Muscle of leg (tissue), 11 donors: ENCODE measurements around the gene CMIP. TPM values are rescaled to one million over a fixed set of nuclear protein-coding genes. Genes with fewer than 3 reads are reported as not detected.
A peak's percentile ranks its signal among the peaks of the same experiment; 100 is the strongest.

Source experiments
- DNase-seq: peaks from one replicate; pipeline ENCODE4 v3.0.0; 2013
- H3K27ac ChIP-seq: one replicate; pipeline ENCODE4 v1.5.1; 2013; ENCODE audit warnings: mild to moderate bottlenecking, low read length, control low read depth
- H3K27me3 ChIP-seq: one replicate; pipeline ENCODE4 v1.6.1; 2013; ENCODE audit warnings: low read length; ENCODE audit not compliant: control insufficient read depth, insufficient read depth
- H3K36me3 ChIP-seq: one replicate; pipeline ENCODE4 v1.6.1; 2013; ENCODE audit warnings: low read length; ENCODE audit not compliant: control insufficient read depth, insufficient read depth
- H3K4me1 ChIP-seq: one replicate; pipeline ENCODE4 v1.6.1; 2013; ENCODE audit warnings: low read length; ENCODE audit not compliant: control insufficient read depth, insufficient read depth
- H3K4me3 ChIP-seq: one replicate; pipeline ENCODE4 v1.5.1; 2013; ENCODE audit warnings: low read length, control low read depth
- H3K9me3 ChIP-seq: replicated peaks from 2 replicates; pipeline ENCODE4 v1.6.1; 2013; ENCODE audit warnings: low read depth, low read length; ENCODE audit not compliant: control insufficient read depth
- WGBS: methylation state at CpG from one replicate; pipeline ENCODE4 v1.1.5; 2013; ENCODE audit warnings: missing lambda C conversion rate; ENCODE audit not compliant: insufficient coverage; 5-methylcytosine and 5-hydroxymethylcytosine counted together
- polyA plus RNA-seq, 8 donors: library from polyadenylated mRNA; unstranded; fragments of 120-200 nt; gene quantifications; one replicate each; pipeline versions ENCODE4 v1.2.1 to v1.2.3, GENCODE V29; 2013; ENCODE audit warnings: inconsistent platforms in 1 of 8, low replicate concordance in 1 of 8; ENCODE audit not compliant: insufficient read length in 8 of 8, insufficient read depth in 1 of 8
- total RNA-seq: library from RNA; stranded (reverse); fragments of 120-200 nt; gene quantifications from one replicate; pipeline ENCODE4 v1.2.4, GENCODE V29; 2013

The CMIP gene
- total and polyA plus RNA-seq, 9 donors: 5.5 to 24.3 (median 18.8) TPM

DNA sequence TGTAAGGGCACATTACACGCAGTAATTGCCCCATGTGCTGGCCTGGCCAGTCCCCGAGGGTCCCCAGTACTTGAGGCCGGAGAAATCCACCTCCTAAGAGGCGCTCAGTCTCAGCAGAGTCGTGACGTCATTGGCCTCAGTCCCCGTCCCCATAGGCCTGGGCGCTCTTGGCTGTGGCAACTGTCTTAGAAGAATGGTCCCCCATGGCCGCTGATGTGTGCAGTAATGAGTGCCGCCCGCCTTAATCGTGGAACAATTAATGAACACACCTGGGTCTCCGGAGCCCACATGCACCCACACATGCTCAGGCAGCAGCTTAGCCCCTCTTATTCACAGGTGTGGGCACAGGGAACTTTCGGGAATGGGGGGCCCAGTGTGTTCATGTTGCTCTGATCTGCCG, 248.0 kb downstream of the CMIP start:
- Histone ChIP-seq H3K27ac (no peak overlapping the region), H3K36me3 (peaks cover 39% of the 10 kb centered on the region)

DNA sequence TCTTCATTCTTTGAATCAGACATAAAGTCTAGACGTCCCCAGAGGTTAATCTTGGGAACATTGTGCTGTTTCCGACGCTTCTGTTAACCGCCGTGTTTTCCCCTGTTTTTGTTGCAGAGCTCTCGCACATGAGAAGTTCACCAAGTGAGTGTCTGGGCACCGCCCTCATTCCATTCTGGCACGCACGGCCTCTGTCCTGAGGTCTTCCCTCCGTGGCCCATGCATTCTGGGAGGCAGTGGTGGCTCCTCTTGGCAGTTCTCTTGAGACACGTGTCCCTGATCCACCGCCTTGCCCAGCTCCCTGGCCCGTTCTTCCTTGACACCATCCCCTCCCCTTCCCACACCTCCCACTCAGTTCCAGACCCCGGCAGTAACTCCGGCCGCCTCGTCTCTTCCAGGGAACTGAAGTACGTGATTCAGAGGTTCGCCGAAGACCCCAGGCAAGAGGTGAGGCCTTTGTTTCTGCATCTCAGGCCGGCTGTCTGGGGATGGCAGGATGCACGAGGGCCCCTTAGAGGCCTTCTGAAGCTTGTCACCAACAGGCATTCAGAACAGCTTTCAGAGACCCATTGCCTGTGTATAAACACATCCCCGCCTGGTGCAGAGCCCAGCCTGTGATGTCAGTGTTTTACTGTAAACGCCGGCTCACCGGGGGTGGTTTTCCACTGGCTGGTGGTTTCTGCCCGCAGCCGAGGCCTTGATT, 248.6 kb downstream of the CMIP start:
- Histone ChIP-seq H3K4me3 (no peak overlapping the region), H3K27me3 (no peaks in the 10 kb centered on the region), H3K9me3 (no peaks in the 10 kb centered on the region), H3K4me1 (peaks cover 57% of the 10 kb centered on the region), H3K27ac (peak overlapping the region; percentile 55), H3K36me3 (peaks cover 43% of the 10 kb centered on the region)
- 75% methylated on average over 27 of the region's 28 CpGs for WGBS
- DNase-seq: no peak

More for the DNA sequence above, 248.0 kb downstream of the CMIP start:
- H3K27me3 ChIP-seq: no peaks in the 10 kb centered on the region
- 94% methylated on average over 13 of the region's 15 CpGs for WGBS
- H3K9me3 ChIP-seq: no peaks in the 10 kb centered on the region
- DNase-seq: no peak
- no peak overlapping the region for H3K4me3 ChIP-seq
- H3K4me1 ChIP-seq: peaks cover 51% of the 10 kb centered on the region

DNA sequence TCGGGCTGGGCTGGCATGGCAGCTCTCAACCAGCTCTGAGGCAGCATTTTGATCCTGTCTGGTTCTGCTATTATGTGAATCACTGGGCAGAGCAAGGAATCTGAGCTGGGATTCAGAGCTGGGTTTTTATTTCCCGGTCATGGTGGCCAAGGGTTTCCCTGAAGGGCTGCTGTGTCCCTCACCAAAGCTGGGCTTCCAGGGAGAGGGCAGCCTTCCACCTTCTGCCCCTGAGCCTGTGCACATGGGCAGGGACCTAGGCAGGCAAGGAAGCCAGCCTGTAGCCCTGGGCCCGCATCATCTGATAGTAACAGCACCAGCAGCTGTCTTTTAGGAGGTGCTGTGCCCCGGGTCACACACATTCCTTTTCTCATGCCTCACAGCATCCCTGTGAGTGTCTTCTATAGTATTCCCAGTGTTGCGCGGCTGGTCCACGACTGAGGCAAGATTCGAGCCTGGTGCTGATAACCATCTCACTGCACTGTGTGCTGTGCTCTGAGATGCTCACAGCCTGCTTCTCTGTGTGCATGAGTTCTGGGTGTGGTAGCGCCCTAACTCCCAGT, 249.2 kb downstream of the CMIP start:
- no peaks in the 10 kb centered on the region for H3K9me3 ChIP-seq
- WGBS: 93% methylated on average over 9 of the region's 9 CpGs
- no peak overlapping the region for H3K4me3 ChIP-seq
- DNase-seq: no peak
- peak overlapping the region; percentile 55 for H3K27ac ChIP-seq
- no peaks in the 10 kb centered on the region for H3K27me3 ChIP-seq
- peaks cover 46% of the 10 kb centered on the region for H3K36me3 ChIP-seq
- peaks cover 61% of the 10 kb centered on the region for H3K4me1 ChIP-seq

DNA sequence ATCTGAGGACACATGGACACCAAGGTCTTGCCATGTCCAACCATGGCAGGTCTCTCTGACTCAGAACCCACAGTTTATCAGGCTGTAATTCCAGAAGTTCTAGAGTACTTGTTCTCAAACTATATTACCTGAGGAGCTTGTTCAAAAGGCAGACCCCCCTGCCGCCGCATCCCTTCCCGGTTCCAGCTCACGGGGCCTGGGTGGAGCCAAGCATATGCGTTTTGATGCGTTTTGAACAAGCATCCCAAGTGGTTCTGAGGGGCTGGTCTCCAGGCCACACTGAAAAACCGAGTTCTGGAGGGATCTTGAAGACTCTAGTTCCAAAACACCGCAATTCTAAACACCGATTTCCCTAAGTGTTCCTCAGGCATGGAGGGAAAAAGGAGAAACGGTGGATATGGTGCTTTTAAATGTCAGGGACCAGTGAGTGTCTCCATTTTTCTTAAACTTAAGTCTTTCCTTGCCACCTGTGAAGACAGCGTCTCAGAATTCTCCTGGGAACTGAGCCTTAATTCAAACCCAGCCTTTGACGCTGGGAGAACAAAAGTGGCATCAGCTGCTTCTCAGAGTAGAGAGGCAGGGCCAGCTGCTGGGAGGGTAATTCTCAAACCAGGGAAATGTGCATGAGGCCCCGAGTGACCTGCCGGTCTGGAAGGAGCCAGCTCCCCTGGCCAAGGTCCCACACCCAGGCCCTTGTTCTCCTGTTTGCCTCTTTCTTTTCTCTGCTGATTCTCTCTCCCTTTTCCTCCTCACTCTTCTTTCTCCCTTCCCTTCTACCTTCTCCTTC, 250.1 kb downstream of the CMIP start:
- H3K27ac ChIP-seq: peak overlapping the region; percentile 56
- H3K36me3 ChIP-seq: peaks cover 48% of the 10 kb centered on the region
- 54% methylated on average over 9 of the region's 14 CpGs for WGBS
- peaks cover 61% of the 10 kb centered on the region for H3K4me1 ChIP-seq
- H3K27me3 ChIP-seq: no peaks in the 10 kb centered on the region
- no peaks in the 10 kb centered on the region for H3K9me3 ChIP-seq
- peak; percentile 80 for DNase-seq
- H3K4me3 ChIP-seq: no peak overlapping the region

DNA sequence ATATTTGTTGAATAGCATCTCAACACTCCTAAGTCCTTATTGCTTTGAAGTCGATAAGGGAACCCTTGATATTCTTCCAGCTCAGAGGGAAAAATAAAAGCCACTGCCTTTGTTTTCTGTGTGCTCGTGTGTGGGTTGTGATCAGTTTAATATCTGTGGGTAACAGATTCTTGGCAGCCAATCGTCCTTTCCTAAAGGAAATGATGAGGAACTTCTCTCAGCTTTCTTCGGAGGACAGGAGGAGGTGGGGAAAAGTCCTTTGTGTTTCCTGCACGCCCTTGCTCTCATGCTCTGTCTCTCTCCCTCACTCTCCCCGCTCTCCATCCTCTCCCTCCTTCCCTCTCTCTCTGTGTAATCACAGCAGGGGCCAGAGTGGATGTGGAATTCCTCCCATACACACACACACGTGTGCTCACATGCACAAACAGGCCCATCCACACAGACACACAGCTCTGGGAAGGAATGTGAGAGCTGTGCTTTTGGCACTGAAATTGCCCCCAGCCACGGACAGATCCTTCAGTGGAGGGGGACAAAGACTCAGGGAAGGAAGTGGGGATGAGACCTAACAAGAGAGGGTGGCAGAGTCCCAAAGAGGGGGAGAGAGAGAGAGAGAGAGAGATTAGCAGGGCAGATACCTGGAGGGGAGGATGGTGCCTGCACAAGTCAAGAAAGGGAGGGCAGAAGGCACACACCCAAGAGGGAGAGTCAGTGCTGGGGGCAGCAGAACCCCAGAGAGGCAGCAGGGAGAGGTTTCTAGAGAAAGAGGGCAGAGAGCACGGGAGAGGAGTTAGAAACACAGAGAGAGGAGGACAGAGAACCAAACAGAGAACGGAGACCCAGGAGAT, 250.9 kb downstream of the CMIP start:
- DNase-seq: peak; percentile 59
- Histone ChIP-seq H3K9me3 (no peaks in the 10 kb centered on the region), H3K27me3 (no peaks in the 10 kb centered on the region), H3K27ac (peak overlapping the region; percentile 56), H3K4me1 (peaks cover 61% of the 10 kb centered on the region), H3K4me3 (no peak overlapping the region), H3K36me3 (peaks cover 54% of the 10 kb centered on the region)
- 50% methylated on average over 3 of the region's 10 CpGs for WGBS

DNA sequence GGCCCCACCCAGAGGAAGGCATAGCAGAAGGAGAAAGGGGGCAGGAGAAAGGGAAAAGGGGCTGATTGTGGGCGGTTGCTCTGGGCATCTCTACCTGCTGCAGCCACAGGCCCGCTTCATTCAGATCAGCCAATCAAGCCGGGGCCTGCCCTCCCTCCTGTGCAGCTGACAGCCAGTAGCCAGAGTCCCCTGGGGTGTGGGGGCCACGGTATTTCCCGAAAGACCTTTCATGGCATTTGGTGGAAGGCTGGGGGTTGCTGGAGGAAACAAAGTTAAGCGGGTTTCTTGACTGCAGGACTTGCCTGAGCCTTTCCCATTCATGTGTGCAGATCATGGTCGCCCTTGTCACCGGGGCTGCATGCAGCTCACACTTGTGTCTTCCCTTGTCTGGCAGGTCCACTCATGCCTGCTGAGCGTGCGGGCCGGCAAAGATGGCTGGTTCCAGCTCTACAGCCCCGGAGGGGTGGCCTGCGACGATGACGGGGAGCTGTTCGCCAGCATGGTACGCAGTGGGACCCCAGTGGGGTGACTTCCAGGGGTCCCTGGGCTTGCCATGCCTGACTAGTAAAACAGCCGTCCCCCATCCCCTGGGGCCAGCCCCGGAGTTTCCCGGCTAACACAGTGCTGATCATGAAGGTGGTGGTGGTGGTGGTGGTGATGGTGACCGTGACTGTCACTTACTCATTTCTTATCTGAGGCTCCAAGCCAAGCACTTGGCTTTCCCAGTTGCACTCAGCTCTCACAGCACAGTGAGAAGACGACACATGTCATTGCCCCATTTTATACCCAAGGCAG, 251.8 kb downstream of the CMIP start:
- Histone ChIP-seq H3K4me3 (no peak overlapping the region), H3K27ac (peak overlapping the region; percentile 82), H3K9me3 (no peaks in the 10 kb centered on the region), H3K36me3 (peaks cover 58% of the 10 kb centered on the region), H3K27me3 (no peaks in the 10 kb centered on the region), H3K4me1 (peaks cover 61% of the 10 kb centered on the region)
- WGBS: 93% methylated on average over 14 of the region's 22 CpGs
- no peak for DNase-seq

DNA sequence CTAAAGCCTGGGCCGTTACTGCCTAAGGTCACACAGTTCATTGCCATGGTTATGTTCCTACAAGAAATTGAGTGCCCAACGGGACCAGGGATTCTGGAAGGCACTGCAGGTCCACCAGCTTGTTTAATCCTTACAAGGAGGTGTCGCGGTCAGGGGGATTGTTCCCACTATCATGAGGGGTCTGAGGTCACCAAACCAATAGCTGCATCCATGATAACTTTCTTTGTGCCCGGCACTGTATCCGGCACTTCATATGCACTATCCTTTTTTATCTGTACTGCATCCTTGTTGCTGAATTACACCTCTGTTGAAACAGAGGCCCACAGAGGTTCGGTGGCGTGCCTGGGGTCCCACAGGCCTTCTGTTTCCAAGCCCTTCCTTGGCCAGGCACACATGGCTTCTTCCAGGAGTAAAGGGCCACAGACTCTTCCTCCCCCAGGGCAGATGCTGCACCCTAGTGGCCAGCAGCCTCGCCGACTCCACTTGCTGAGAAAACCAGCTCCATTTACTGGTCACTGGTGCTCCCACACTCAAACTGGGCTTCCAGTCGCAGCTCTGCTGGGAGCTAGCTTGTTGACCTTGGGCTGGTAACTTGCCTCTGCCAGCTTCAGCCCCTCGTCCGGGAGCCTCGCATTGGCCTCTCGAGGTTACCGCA, 252.5 kb downstream of the CMIP start:
- H3K27ac ChIP-seq: peak overlapping the region; percentile 82
- DNase-seq: no peak
- H3K4me1 ChIP-seq: peaks cover 61% of the 10 kb centered on the region
- H3K4me3 ChIP-seq: no peak overlapping the region
- no peaks in the 10 kb centered on the region for H3K9me3 ChIP-seq
- H3K36me3 ChIP-seq: peaks cover 58% of the 10 kb centered on the region
- WGBS: 81% methylated on average over 16 of the region's 16 CpGs
- H3K27me3 ChIP-seq: no peaks in the 10 kb centered on the region

DNA sequence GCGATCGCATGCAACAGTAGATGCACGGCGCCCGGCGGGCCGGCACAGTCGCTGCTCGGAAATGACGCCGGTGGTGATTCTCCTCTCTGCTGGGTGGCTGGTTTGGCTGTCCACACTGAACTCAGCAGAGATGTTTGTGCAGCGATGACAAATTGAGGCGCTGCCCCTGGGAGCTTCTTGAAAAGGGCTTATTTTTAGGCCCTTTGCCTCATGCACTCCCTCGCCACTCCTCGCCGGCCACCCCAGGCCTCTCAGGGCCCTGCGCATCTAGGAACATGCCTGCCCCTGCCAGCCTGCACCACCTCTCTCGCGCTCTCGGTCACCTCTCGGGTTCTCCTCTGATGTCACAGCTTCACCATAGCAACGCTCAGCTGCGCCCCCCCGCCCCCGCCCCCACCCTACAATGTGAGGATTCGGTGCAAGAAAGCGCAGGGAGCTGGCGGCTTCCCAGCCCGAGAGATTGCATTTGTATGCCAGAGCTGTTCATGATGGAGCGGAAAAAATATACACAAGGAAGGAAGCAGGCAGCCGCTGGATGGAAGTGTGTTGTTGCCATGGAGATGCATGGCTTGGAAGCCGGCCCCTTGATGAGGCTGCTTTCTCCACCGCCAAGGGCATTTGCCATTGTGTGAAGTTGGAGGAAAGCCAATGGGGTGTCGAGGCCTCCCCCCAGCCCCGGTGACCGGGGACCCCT, 253.2 kb downstream of the CMIP start:
- Histone ChIP-seq H3K4me3 (no peak overlapping the region), H3K4me1 (peaks cover 58% of the 10 kb centered on the region), H3K9me3 (no peaks in the 10 kb centered on the region), H3K27ac (peak overlapping the region; percentile 83), H3K36me3 (peaks cover 58% of the 10 kb centered on the region), H3K27me3 (no peaks in the 10 kb centered on the region)
- 79% methylated on average over 24 of the region's 36 CpGs for WGBS
- DNase-seq: peak; percentile 91

DNA sequence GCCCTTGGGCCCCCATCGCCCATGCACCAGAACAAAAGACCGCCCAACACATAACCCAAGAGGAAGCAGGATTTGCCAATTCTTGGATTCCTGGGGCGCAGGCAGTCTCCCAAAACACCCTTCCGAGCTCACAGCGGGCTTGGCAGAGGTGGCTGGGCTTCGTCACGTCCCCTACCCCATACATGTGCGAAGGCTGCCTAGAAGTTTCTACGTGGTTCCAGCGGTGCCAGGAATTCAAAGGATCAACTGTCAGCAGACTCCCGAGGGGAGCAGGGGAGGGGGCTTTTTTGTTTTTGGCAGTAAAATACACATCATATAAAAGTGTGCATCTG, 253.7 kb downstream of the CMIP start:
- no peaks in the 10 kb centered on the region for H3K9me3 ChIP-seq
- DNase-seq: peak; percentile 75
- 57% methylated on average over 5 of the region's 11 CpGs for WGBS
- H3K27ac ChIP-seq: peak overlapping the region; percentile 83
- no peaks in the 10 kb centered on the region for H3K27me3 ChIP-seq
- H3K36me3 ChIP-seq: peaks cover 57% of the 10 kb centered on the region
- no peak overlapping the region for H3K4me3 ChIP-seq
- H3K4me1 ChIP-seq: peaks cover 53% of the 10 kb centered on the region
